IPS-18c (cell line): Measurements from ENCODE around the gene ZNF860.

Experiments
- H3K4me3 ChIP-seq: 2 replicates; pipeline ENCODE4 v1.7.0; 2013; ENCODE audit warnings: low read depth, mild to moderate bottlenecking, low read length, moderate library complexity; ENCODE audit not compliant: insufficient read depth
- H3K9me3 ChIP-seq: one replicate; pipeline ENCODE4 v1.6.1; 2013; ENCODE audit warnings: mild to moderate bottlenecking, low read length, moderate library complexity; ENCODE audit not compliant: control insufficient read depth, insufficient read depth

The ZNF860 gene

GRCh38 chr3:31981206-31982181 is at the start of gene ZNF860, which contains the start of gene OSBPL10:
TSS of gene ZNF860 (plus strand) at chr3:31981750. CDS start at chr3:31989080, 7,330 bp downstream.
TSS of gene OSBPL10 (minus strand) at chr3:31981262. CDS start at chr3:31981179, 83 bp downstream.
- Histone ChIP-seq H3K4me3 (peak within 1 kb of the TSS; percentile 94), H3K9me3 (no peaks in the 10 kb centered on the region)

GRCh38 chr3:31932990-31933389 is 48.6 kb upstream of the ZNF860 start:
- H3K4me3 ChIP-seq, result no peak overlapping the region
- no peaks in the 10 kb centered on the region for H3K9me3 ChIP-seq

GRCh38 chr3:31934018-31934417 is 47.5 kb upstream of the ZNF860 start:
- H3K9me3 ChIP-seq, result no peaks in the 10 kb centered on the region
- H3K4me3 ChIP-seq, result no peak overlapping the region

- Histone ChIP-seq H3K9me3 (no peaks in the 10 kb centered on the region), H3K4me3 (no peak overlapping the region)
Measured at GRCh38 chr3:31934866-31935265, 46.7 kb upstream of the ZNF860 start.

DNA sequence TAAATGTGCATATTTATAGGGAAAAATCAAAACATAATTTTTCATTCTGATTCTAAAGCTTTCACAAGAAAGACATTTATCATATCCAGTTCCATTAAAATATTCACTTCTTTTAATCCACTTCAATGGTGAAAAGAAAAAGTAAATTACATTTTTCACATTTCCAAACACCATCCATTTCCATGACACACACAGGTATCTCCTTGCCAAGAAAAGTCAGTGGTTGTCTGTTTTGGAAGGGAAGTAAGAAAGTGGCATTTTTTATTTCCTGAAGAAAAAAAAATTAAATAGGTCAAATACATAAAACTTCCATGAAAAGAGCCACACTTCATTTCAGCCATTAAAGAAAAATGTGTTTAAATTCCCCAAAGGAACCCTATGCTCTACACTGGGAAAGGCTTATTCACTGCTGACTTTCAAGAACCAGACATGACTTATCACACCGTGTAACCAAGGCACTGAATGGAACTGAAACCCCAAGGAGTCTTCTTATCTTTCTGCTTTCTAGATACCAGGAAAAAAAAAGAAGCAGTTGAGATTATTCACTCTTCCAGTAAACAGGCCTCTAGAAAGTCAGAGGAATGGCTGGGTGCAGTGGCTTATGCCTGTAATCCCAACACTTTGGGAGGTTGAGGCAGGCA is 45.0 kb upstream of the ZNF860 start:
- H3K4me3 ChIP-seq, result no peak overlapping the region
- no peaks in the 10 kb centered on the region for H3K9me3 ChIP-seq

DNA sequence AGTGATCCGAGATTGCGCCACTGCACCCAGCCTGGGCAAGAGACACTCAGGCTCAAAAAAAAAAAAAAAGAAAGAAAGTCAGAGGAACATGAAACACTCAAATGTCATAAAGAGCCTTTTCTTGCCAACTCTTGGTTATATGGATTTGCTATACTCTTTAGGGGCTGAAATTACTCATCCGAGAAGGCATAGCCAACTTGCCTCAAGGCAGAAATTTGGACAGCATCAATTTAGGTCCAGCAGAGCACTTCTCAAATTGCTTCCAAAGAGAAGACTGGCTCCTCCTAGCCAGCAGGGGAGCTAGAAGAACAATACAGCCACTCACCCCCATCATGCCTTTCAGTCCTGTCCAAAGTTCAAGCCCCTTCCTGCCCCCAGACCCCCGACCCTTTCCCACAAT is 44.3 kb upstream of the ZNF860 start:
- H3K4me3 ChIP-seq, result no peak overlapping the region
- H3K9me3 ChIP-seq, result no peaks in the 10 kb centered on the region

DNA sequence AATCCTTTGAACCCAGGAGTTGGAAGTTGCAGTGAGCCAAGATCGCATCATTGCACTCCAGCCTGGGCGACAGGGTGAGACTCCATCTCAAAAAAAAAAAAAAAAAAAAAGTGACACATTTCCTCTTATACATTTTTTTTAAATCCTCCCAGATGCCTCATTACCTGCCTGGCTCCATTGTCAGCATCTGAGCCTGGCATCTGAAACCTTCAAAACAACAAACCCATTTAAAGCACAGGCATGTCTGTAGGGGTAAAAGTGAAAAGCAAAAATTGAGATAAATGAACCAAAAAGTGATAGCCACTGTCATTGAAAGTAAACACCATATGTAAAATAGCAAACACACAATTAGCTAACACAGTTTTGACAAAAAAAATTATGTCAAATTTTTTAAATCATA is 39.1 kb upstream of the ZNF860 start:
- H3K4me3 ChIP-seq, result no peak overlapping the region
- no peaks in the 10 kb centered on the region for H3K9me3 ChIP-seq

DNA sequence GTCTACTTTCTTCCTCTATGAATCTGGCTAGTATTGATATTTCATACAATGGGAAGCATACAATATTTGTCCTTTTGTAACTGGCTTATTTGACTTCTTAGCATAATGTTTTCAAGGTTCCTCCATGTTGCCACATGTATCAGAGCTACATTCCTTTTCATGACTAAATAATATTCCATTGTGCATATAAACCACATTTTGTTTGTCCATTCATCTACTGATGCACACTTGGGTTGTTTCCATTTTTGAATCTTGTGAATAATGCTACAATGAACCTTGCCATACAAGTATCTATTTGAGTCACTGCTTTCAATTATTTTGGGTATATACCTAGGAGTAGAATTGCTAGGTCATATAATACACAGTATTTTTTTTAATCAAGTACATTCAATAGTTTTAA is 38.5 kb upstream of the ZNF860 start:
- no peak overlapping the region for H3K4me3 ChIP-seq
- no peaks in the 10 kb centered on the region for H3K9me3 ChIP-seq

GRCh38 chr3:31945738-31946052 is 35.9 kb upstream of the ZNF860 start:
- Histone ChIP-seq H3K4me3 (no peak overlapping the region), H3K9me3 (no peaks in the 10 kb centered on the region)

- H3K9me3 ChIP-seq, result no peaks in the 10 kb centered on the region
- no peak overlapping the region for H3K4me3 ChIP-seq
Measured at GRCh38 chr3:31946484-31947081, 35.0 kb upstream of the ZNF860 start.

- H3K4me3 ChIP-seq, result no peak overlapping the region
- no peaks in the 10 kb centered on the region for H3K9me3 ChIP-seq
Measured at GRCh38 chr3:31947162-31947561, 34.4 kb upstream of the ZNF860 start.

- no peak overlapping the region for H3K4me3 ChIP-seq
- H3K9me3 ChIP-seq, result no peaks in the 10 kb centered on the region
Measured at GRCh38 chr3:31947671-31948091, 33.9 kb upstream of the ZNF860 start.

- no peak overlapping the region for H3K4me3 ChIP-seq
- H3K9me3 ChIP-seq, result no peaks in the 10 kb centered on the region
Measured at GRCh38 chr3:31948280-31948679, 33.3 kb upstream of the ZNF860 start.

- H3K4me3 ChIP-seq, result no peak overlapping the region
- peaks cover 8% of the 10 kb centered on the region for H3K9me3 ChIP-seq
Measured at GRCh38 chr3:31952205-31952604, 29.3 kb upstream of the ZNF860 start.

GRCh38 chr3:31953091-31953490 is 28.5 kb upstream of the ZNF860 start:
- no peak overlapping the region for H3K4me3 ChIP-seq

GRCh38 chr3:31953636-31954035 is 27.9 kb upstream of the ZNF860 start:
- H3K4me3 ChIP-seq, result no peak overlapping the region

More at GRCh38 chr3:31953091-31953490, 28.5 kb upstream of the ZNF860 start:
- peaks cover 8% of the 10 kb centered on the region for H3K9me3 ChIP-seq

DNA sequence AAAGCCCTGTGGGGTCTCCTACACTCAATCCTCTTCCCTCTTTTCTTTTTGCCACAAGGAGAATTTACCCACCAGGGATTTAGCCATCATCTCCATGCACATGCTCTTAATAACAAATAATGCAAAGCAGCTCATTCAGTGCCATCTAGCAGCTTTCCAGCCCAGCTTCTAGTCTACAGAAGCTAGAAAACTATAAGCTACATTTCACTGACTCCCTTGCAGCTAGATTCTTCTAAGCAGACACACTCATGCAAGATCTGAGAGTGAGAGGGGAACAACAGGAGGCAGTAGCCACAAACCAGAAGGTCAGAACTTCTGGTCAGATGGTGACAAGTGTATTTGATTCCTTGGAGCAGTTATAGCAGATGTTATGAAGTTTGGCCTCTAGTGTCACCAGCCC is 26.0 kb upstream of the ZNF860 start:
- Histone ChIP-seq H3K9me3 (peaks cover 8% of the 10 kb centered on the region), H3K4me3 (no peak overlapping the region)

More at GRCh38 chr3:31953636-31954035, 27.9 kb upstream of the ZNF860 start:
- peaks cover 8% of the 10 kb centered on the region for H3K9me3 ChIP-seq

- Histone ChIP-seq H3K4me3 (no peak overlapping the region), H3K9me3 (peaks cover 8% of the 10 kb centered on the region)
Measured at GRCh38 chr3:31957106-31957505, 24.4 kb upstream of the ZNF860 start.
